SK-N-SH treated with all-trans-retinoic acid at 6 μM for 48 hours (cell line): ENCODE measurements around the gene MYH9.

Source experiments
- CSRNP3 ChIP-seq: fragments of 250-450 bp; sonication (Bioruptor Pico); IDR thresholded peaks from 2 replicates; pipeline ENCODE4 v1.5.1; 2021; ENCODE audit warnings: mild to moderate bottlenecking, moderate library complexity
- RARB ChIP-seq: fragments of 250-450 bp; sonication (Bioruptor Pico); IDR thresholded peaks from 2 replicates; pipeline ENCODE4 v1.8.0; 2021; ENCODE audit warnings: mild to moderate bottlenecking, moderate library complexity
- SNAI2 ChIP-seq: fragments of 250-450 bp; sonication (Bioruptor Pico); IDR thresholded peaks from 2 replicates; pipeline ENCODE4 v1.5.0; 2020; ENCODE audit warnings: mild to moderate bottlenecking, moderate library complexity
- ZNF565 ChIP-seq: fragments of 450-650 bp; formaldehyde crosslinking; conservative IDR thresholded peaks from 2 replicates; pipeline ENCODE4 v1.5.0; 2020; ENCODE audit warnings: low read depth, mild to moderate bottlenecking, moderate library complexity

GRCh38 chr22:36245805-36246356 lies 141.9 kb downstream of the MYH9 start:
- TF ChIP-seq ZNF565 (CRISPR knock-in tag) (no peak), SNAI2 (CRISPR knock-in tag) (no peak), RARB (CRISPR knock-in tag) (no peak), CSRNP3 (no peak)
